SK-N-SH treated with all-trans-retinoic acid at 6 μM for 48 hours (cell line): ENCODE measurements around the gene LHFPL3.

Source experiments
- ATAC-seq: fragments of 200-7000 bp; cut with Tn5 transposase; 3 replicates; pipeline ENCODE4 v1.9.1; 2020; ENCODE audit warnings: mild to moderate bottlenecking, moderate library complexity
- ARNTL ChIP-seq: fragments of 450-650 bp; formaldehyde crosslinking; IDR thresholded peaks from 2 replicates; pipeline ENCODE4 v1.5.0; 2020; ENCODE audit warnings: low read depth, mild to moderate bottlenecking, moderate library complexity, borderline replicate concordance
- BACH2 ChIP-seq: fragments of 250-450 bp; sonication (Bioruptor Pico); IDR thresholded peaks from 2 replicates; pipeline ENCODE4 v1.9.0; 2021; ENCODE audit warnings: mild to moderate bottlenecking, borderline replicate concordance
- CREB5 ChIP-seq: fragments of 250-450 bp; sonication (Bioruptor Pico); IDR thresholded peaks from 2 replicates; pipeline ENCODE4 v1.5.1; 2020; ENCODE audit warnings: low read depth, mild to moderate bottlenecking, moderate library complexity
- CSDC2 ChIP-seq: fragments of 250-450 bp; sonication (Bioruptor Pico); IDR thresholded peaks from 2 replicates; pipeline ENCODE4 v1.5.0; 2020; ENCODE audit warnings: mild to moderate bottlenecking, moderate library complexity
- CSRNP3 ChIP-seq: fragments of 250-450 bp; sonication (Bioruptor Pico); IDR thresholded peaks from 2 replicates; pipeline ENCODE4 v1.5.1; 2021; ENCODE audit warnings: mild to moderate bottlenecking, moderate library complexity
- ESRRG ChIP-seq: fragments of 250-450 bp; sonication (Bioruptor Pico); IDR thresholded peaks from 2 replicates; pipeline ENCODE4 v1.6.1; 2021; ENCODE audit warnings: mild to moderate bottlenecking
- GLIS3 ChIP-seq: fragments of 250-450 bp; sonication (Bioruptor Pico); IDR thresholded peaks from 2 replicates; pipeline ENCODE4 v1.5.0; 2020; ENCODE audit warnings: mild to moderate bottlenecking, moderate library complexity
- ISL1 ChIP-seq: fragments of 250-450 bp; sonication (Bioruptor Pico); IDR thresholded peaks from 2 replicates; pipeline ENCODE4 v2.1.2; 2022; ENCODE audit warnings: mild to moderate bottlenecking, moderate library complexity
- OSR1 ChIP-seq: fragments of 250-450 bp; sonication (Bioruptor Pico); IDR thresholded peaks from 2 replicates; pipeline ENCODE4 v1.8.0; 2022; ENCODE audit warnings: moderate library complexity, mild to moderate bottlenecking, inconsistent platforms
- PATZ1 ChIP-seq: fragments of 250-450 bp; sonication (Bioruptor Pico); IDR thresholded peaks from 2 replicates; pipeline ENCODE4 v1.8.0; 2020; ENCODE audit warnings: mild to moderate bottlenecking, moderate library complexity, borderline replicate concordance
- POU6F1 ChIP-seq: fragments of 250-450 bp; sonication (Bioruptor Pico); IDR thresholded peaks from 2 replicates; pipeline ENCODE4 v1.8.0; 2021; ENCODE audit warnings: low read depth, mild to moderate bottlenecking, moderate library complexity, borderline replicate concordance
- RARB ChIP-seq: fragments of 250-450 bp; sonication (Bioruptor Pico); IDR thresholded peaks from 2 replicates; pipeline ENCODE4 v1.8.0; 2021; ENCODE audit warnings: mild to moderate bottlenecking, moderate library complexity
- SNAI2 ChIP-seq: fragments of 250-450 bp; sonication (Bioruptor Pico); IDR thresholded peaks from 2 replicates; pipeline ENCODE4 v1.5.0; 2020; ENCODE audit warnings: mild to moderate bottlenecking, moderate library complexity
- TCF4 ChIP-seq: fragments of 250-450 bp; sonication (Bioruptor Pico); IDR thresholded peaks from 2 replicates; pipeline ENCODE4 v1.8.0; 2021; ENCODE audit warnings: mild to moderate bottlenecking, moderate library complexity, borderline replicate concordance
- TOX ChIP-seq: fragments of 250-450 bp; sonication (Bioruptor Pico); IDR thresholded peaks from 2 replicates; pipeline ENCODE4 v1.8.0; 2021; ENCODE audit warnings: mild to moderate bottlenecking, moderate library complexity, borderline replicate concordance
- TSHZ2 ChIP-seq: fragments of 250-450 bp; sonication (Bioruptor Pico); IDR thresholded peaks from 2 replicates; pipeline ENCODE4 v1.5.0; 2020; ENCODE audit warnings: mild to moderate bottlenecking, moderate library complexity
- ZC3H10 ChIP-seq: fragments of 250-450 bp; sonication (Bioruptor Pico); IDR thresholded peaks from 2 replicates; pipeline ENCODE4 v1.5.1; 2021; ENCODE audit warnings: mild to moderate bottlenecking, moderate library complexity
- ZFP3 ChIP-seq: fragments of 250-450 bp; sonication (Bioruptor Pico); IDR thresholded peaks from 2 replicates; pipeline ENCODE4 v1.5.0; 2020; ENCODE audit warnings: mild to moderate bottlenecking, moderate library complexity
- ZFP30 ChIP-seq: fragments of 450-650 bp; formaldehyde crosslinking; IDR thresholded peaks from 2 replicates; pipeline ENCODE4 v1.5.0; 2022; ENCODE audit warnings: mild to moderate bottlenecking, moderate library complexity
- ZNF565 ChIP-seq: fragments of 450-650 bp; formaldehyde crosslinking; conservative IDR thresholded peaks from 2 replicates; pipeline ENCODE4 v1.5.0; 2020; ENCODE audit warnings: low read depth, mild to moderate bottlenecking, moderate library complexity
- ZNF70 ChIP-seq: fragments of 450-650 bp; formaldehyde crosslinking; IDR thresholded peaks from 2 replicates; pipeline ENCODE4 v1.5.0; 2020; ENCODE audit warnings: mild to moderate bottlenecking, moderate library complexity

The LHFPL3 gene

GRCh38 chr7:104906556-104906955, 578.2 kb downstream of the LHFPL3 start:
- ATAC-seq, result no peak
- TF ChIP-seq ZFP3 (CRISPR knock-in tag), result no peak
- no peak for TF ChIP-seq CSRNP3 (CRISPR knock-in tag)
- TF ChIP-seq ZC3H10 (CRISPR knock-in tag), result no peak
- TF ChIP-seq ESRRG, result no peak
- TF ChIP-seq PATZ1 (CRISPR knock-in tag), result no peak
- TF ChIP-seq OSR1 (CRISPR knock-in tag), result no peak
- no peak for TF ChIP-seq ZFP30 (CRISPR knock-in tag)

- no peak for TF ChIP-seq SNAI2 (CRISPR knock-in tag)
- no peak for TF ChIP-seq ZNF565 (CRISPR knock-in tag)
- no peak for TF ChIP-seq ZC3H10 (CRISPR knock-in tag)
- no peak for TF ChIP-seq CREB5 (CRISPR knock-in tag)
- no peak for TF ChIP-seq RARB (CRISPR knock-in tag)
- no peak for TF ChIP-seq ISL1
- TF ChIP-seq CSRNP3 (CRISPR knock-in tag), result no peak
- no peak for TF ChIP-seq TSHZ2 (CRISPR knock-in tag)
- no peak for TF ChIP-seq GLIS3 (CRISPR knock-in tag)
- TF ChIP-seq POU6F1 (CRISPR knock-in tag), result no peak
- no peak for TF ChIP-seq ARNTL (CRISPR knock-in tag)
- no peak for TF ChIP-seq TOX (CRISPR knock-in tag)
- no peak for TF ChIP-seq ESRRG
- no peak for TF ChIP-seq OSR1 (CRISPR knock-in tag)
- TF ChIP-seq BACH2 (CRISPR knock-in tag), result no peak
- no peak for TF ChIP-seq ZNF70 (CRISPR knock-in tag)
- TF ChIP-seq, all 23 proteins: peak for 0
- ATAC-seq, result no peak
These were observed 580.2 kb downstream of the LHFPL3 start for GRCh38 chr7:104908636-104909035.

- ATAC-seq, result no peak
- TF ChIP-seq ZC3H10 (CRISPR knock-in tag) (no peak), ZFP30 (CRISPR knock-in tag) (no peak), TOX (CRISPR knock-in tag) (no peak), RARB (CRISPR knock-in tag) (no peak), ESRRG (no peak), BACH2 (CRISPR knock-in tag) (no peak), TCF4 (CRISPR knock-in tag) (no peak), CSDC2 (CRISPR knock-in tag) (no peak)
These were observed 580.7 kb downstream of the LHFPL3 start for GRCh38 chr7:104909096-104909495.
